GM23338 (cell line): Measurements from ENCODE around the gene CDK5RAP1. TPM values are rescaled to one million over a fixed set of nuclear protein-coding genes. Genes with fewer than 3 reads are reported as not detected.

ENCODE experiments used
- ATAC-seq: fragments of 200-7000 bp; cut with Tn5 transposase; 3 replicates; pipeline ENCODE4 v1.9.1; 2020
- DNase-seq: peaks from one replicate; pipeline ENCODE4 v3.0.0-alpha.2; 2015; ENCODE audit warnings: low spot score
- H2AFZ ChIP-seq: fragments of 200-600 bp; sonication (generic); 2 replicates; pipeline ENCODE4 v1.8.0; 2016; ENCODE audit warnings: antibody characterized with exemption, mild to moderate bottlenecking, moderate library complexity
- H3F3A ChIP-seq: fragments of 200-600 bp; sonication (generic); replicated peaks from 2 replicates; pipeline ENCODE4 v1.8.0; 2017; ENCODE audit warnings: antibody characterized with exemption, mixed run types, low read depth
- H3K27ac ChIP-seq: fragments of 200-600 bp; sonication (generic); 2 replicates; pipeline ENCODE4 v1.6.1; 2016; ENCODE audit warnings: low read depth
- H3K27me3 ChIP-seq: fragments of 200-600 bp; sonication (generic); 2 replicates; pipeline ENCODE4 v1.8.0; 2016; ENCODE audit warnings: mild to moderate bottlenecking, mixed run types, moderate library complexity; ENCODE audit not compliant: insufficient read depth
- H3K36me3 ChIP-seq: fragments of 200-600 bp; sonication (generic); 2 replicates; pipeline ENCODE4 v1.8.0; 2016; ENCODE audit warnings: mild to moderate bottlenecking; ENCODE audit not compliant: insufficient read depth
- H3K4me1 ChIP-seq: fragments of 200-600 bp; sonication (generic); 2 replicates; pipeline ENCODE4 v1.8.0; 2016; ENCODE audit warnings: mild to moderate bottlenecking, moderate library complexity; ENCODE audit not compliant: insufficient read depth
- H3K4me2 ChIP-seq: fragments of 200-600 bp; sonication (generic); 2 replicates; pipeline ENCODE4 v1.7.1; 2017; ENCODE audit warnings: mixed run types
- H3K4me3 ChIP-seq: fragments of 200-600 bp; sonication (generic); 2 replicates; pipeline ENCODE4 v1.6.1; 2016; ENCODE audit warnings: mixed run types
- H3K79me2 ChIP-seq: fragments of 200-600 bp; sonication (generic); replicated peaks from 2 replicates; pipeline ENCODE4 v1.8.0; 2017; ENCODE audit warnings: mild to moderate bottlenecking; ENCODE audit not compliant: insufficient read depth
- H3K9me2 ChIP-seq: fragments of 200-600 bp; sonication (generic); 2 replicates; pipeline ENCODE4 v1.8.0; 2017; ENCODE audit not compliant: insufficient read depth
- H4K20me1 ChIP-seq: fragments of 200-600 bp; sonication (generic); replicated peaks from 2 replicates; pipeline ENCODE4 v1.8.0; 2017; ENCODE audit warnings: mild to moderate bottlenecking; ENCODE audit not compliant: insufficient read depth
- H3K27ac Mint-ChIP-seq: 2 replicates; pipeline ENCODE4 v1.8.0; 2020; ENCODE audit warnings: inconsistent platforms, mild to moderate bottlenecking, moderate library complexity, mixed read lengths
- H3K27me3 Mint-ChIP-seq: 3 replicates; pipeline ENCODE4 v1.8.0; 2022; ENCODE audit warnings: low read depth, mild to moderate bottlenecking, moderate library complexity, mixed read lengths, inconsistent platforms; ENCODE audit not compliant: insufficient read depth, poor library complexity
- H3K36me3 Mint-ChIP-seq: 3 replicates; pipeline ENCODE4 v1.8.0; 2021; ENCODE audit warnings: low read depth, mild to moderate bottlenecking, inconsistent platforms, moderate library complexity, mixed read lengths
- H3K4me1 Mint-ChIP-seq: 3 replicates; pipeline ENCODE4 v1.8.0; 2020; ENCODE audit warnings: mild to moderate bottlenecking, inconsistent platforms, mixed read lengths
- H3K4me3 Mint-ChIP-seq: 3 replicates; pipeline ENCODE4 v1.8.0; 2021; ENCODE audit warnings: moderate library complexity, mild to moderate bottlenecking, inconsistent platforms, mixed read lengths
- H3K9me3 Mint-ChIP-seq: 3 replicates; pipeline ENCODE4 v1.8.0; 2020; ENCODE audit warnings: moderate library complexity, mild to moderate bottlenecking, inconsistent platforms, mixed read lengths
- CREB1 ChIP-seq: fragments of 250-450 bp; sonication (Bioruptor Pico); IDR thresholded peaks from 2 replicates; pipeline ENCODE4 v1.5.0; 2020; ENCODE audit warnings: low read depth, mild to moderate bottlenecking, moderate library complexity
- ETS1 ChIP-seq: IDR thresholded peaks from 2 replicates; pipeline ENCODE4 v1.6.1; 2016; ENCODE audit warnings: antibody characterized with exemption
- EZH2 ChIP-seq: fragments of 200-600 bp; sonication (generic); IDR thresholded peaks from one replicate; pipeline ENCODE4 v1.8.0; 2017; ENCODE audit warnings: antibody characterized with exemption, mild to moderate bottlenecking, low read depth; ENCODE audit not compliant: unreplicated experiment
- JUNB ChIP-seq: IDR thresholded peaks from one replicate; pipeline ENCODE4 v1.6.1; 2016; ENCODE audit warnings: antibody characterized with exemption; ENCODE audit not compliant: unreplicated experiment
- NANOG ChIP-seq: IDR thresholded peaks from 2 replicates; pipeline ENCODE4 v1.6.1; 2016; ENCODE audit warnings: antibody characterized with exemption, borderline replicate concordance
- POLR2AphosphoS5 ChIP-seq: IDR thresholded peaks from 2 replicates; pipeline ENCODE4 v1.6.1; 2016; ENCODE audit warnings: antibody characterized with exemption, low read depth
- REST ChIP-seq: IDR thresholded peaks from one replicate; pipeline ENCODE4 v1.6.1; 2018; ENCODE audit warnings: antibody characterized with exemption; ENCODE audit not compliant: unreplicated experiment
- STAT1 ChIP-seq: IDR thresholded peaks from one replicate; pipeline ENCODE4 v1.6.1; 2016; ENCODE audit warnings: antibody characterized with exemption; ENCODE audit not compliant: unreplicated experiment
- ZNF114 ChIP-seq: fragments of 250-450 bp; sonication (Bioruptor Pico); IDR thresholded peaks from 2 replicates; pipeline ENCODE4 v1.5.0; 2020; ENCODE audit warnings: mild to moderate bottlenecking, moderate library complexity
- ZNF331 ChIP-seq: fragments of 250-450 bp; sonication (Bioruptor Pico); IDR thresholded peaks from 2 replicates; pipeline ENCODE4 v1.5.0; 2020; ENCODE audit warnings: low read depth, mild to moderate bottlenecking, moderate library complexity
- polyA plus RNA-seq: library from polyadenylated mRNA; unstranded; fragments of >200 nt; fragmentation: Nextera tagmentation; extraction: Ambion mirVana; gene quantifications from 2 replicates; pipeline ENCODE4 v1.2.1, GENCODE V29; 2016
- total RNA-seq: library from RNA; depleted of rRNA; stranded (reverse); fragments of >200 nt; shearing (Covaris generic); gene quantifications from 2 replicates; pipeline ENCODE4 v1.2.3, GENCODE V29; 2014
- TF ChIP-seq, protein P1 (sequence below): fragments of 250-450 bp; sonication (Bioruptor Pico); IDR thresholded peaks from 2 replicates; pipeline ENCODE4 v1.5.0; 2020; ENCODE audit warnings: mild to moderate bottlenecking, moderate library complexity

CDK5RAP1 gene
- total and polyA plus RNA-seq, 2 experiments from 2014 or later = 33.8 to 38.1 TPM

- TF ChIP-seq, protein P1, sequence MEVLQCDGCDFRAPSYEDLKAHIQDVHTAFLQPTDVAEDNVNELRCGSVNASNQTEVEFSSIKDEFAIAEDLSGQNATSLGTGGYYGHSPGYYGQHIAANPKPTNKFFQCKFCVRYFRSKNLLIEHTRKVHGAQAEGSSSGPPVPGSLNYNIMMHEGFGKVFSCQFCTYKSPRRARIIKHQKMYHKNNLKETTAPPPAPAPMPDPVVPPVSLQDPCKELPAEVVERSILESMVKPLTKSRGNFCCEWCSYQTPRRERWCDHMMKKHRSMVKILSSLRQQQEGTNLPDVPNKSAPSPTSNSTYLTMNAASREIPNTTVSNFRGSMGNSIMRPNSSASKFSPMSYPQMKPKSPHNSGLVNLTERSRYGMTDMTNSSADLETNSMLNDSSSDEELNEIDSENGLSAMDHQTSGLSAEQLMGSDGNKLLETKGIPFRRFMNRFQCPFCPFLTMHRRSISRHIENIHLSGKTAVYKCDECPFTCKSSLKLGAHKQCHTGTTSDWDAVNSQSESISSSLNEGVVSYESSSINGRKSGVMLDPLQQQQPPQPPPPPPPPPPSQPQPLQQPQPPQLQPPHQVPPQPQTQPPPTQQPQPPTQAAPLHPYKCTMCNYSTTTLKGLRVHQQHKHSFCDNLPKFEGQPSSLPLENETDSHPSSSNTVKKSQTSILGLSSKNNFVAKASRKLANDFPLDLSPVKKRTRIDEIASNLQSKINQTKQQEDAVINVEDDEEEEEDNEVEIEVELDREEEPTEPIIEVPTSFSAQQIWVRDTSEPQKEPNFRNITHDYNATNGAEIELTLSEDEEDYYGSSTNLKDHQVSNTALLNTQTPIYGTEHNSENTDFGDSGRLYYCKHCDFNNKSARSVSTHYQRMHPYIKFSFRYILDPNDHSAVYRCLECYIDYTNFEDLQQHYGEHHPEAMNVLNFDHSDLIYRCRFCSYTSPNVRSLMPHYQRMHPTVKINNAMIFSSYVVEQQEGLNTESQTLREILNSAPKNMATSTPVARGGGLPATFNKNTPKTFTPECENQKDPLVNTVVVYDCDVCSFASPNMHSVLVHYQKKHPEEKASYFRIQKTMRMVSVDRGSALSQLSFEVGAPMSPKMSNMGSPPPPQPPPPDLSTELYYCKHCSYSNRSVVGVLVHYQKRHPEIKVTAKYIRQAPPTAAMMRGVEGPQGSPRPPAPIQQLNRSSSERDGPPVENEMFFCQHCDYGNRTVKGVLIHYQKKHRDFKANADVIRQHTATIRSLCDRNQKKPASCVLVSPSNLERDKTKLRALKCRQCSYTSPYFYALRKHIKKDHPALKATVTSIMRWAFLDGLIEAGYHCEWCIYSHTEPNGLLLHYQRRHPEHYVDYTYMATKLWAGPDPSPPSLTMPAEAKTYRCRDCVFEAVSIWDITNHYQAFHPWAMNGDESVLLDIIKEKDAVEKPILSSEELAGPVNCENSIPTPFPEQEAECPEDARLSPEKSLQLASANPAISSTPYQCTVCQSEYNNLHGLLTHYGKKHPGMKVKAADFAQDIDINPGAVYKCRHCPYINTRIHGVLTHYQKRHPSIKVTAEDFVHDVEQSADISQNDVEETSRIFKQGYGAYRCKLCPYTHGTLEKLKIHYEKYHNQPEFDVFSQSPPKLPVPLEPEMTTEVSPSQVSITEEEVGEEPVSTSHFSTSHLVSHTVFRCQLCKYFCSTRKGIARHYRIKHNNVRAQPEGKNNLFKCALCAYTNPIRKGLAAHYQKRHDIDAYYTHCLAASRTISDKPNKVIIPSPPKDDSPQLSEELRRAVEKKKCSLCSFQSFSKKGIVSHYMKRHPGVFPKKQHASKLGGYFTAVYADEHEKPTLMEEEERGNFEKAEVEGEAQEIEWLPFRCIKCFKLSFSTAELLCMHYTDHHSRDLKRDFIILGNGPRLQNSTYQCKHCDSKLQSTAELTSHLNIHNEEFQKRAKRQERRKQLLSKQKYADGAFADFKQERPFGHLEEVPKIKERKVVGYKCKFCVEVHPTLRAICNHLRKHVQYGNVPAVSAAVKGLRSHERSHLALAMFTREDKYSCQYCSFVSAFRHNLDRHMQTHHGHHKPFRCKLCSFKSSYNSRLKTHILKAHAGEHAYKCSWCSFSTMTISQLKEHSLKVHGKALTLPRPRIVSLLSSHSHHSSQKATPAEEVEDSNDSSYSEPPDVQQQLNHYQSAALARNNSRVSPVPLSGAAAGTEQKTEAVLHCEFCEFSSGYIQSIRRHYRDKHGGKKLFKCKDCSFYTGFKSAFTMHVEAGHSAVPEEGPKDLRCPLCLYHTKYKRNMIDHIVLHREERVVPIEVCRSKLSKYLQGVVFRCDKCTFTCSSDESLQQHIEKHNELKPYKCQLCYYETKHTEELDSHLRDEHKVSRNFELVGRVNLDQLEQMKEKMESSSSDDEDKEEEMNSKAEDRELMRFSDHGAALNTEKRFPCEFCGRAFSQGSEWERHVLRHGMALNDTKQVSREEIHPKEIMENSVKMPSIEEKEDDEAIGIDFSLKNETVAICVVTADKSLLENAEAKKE (CRISPR knock-in tag) = no peak
- TF ChIP-seq STAT1 (no peak), JUNB (no peak), POLR2AphosphoS5 (no peak), ZNF114 (CRISPR knock-in tag) (no peak), ETS1 (no peak), EZH2 (no peak)
These were observed 90.9 kb downstream of the CDK5RAP1 start (continued) for GRCh38 chr20:33310327-33310899.

DNA sequence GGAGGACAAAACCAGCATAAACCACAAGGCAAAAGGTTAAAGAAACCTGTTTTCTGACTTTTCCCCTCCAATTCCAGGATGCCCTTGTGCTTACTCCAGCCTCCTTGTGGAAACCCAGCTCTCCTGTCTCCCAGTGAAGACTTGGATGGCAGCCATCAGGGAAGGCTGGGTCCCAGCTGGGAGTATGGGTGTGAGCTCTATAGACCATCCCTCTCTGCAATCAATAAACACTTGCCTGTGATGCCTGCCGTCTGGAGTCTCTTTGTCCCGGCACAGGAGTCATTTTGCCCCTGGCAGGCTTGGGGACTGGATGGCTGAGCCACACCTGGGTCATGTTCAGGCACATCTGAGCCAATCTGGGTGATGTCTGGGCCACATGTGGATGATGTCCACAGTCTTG is 91.7 kb downstream of the CDK5RAP1 start:
- H3K4me1 Mint-ChIP-seq = no peaks in the 10 kb centered on the region
- no peaks in the 10 kb centered on the region for H3K27me3 Mint-ChIP-seq
- Histone ChIP-seq H4K20me1 (no peaks in the 10 kb centered on the region), H3K27me3 (no peaks in the 10 kb centered on the region), H3K36me3 (no peaks in the 10 kb centered on the region), H3K79me2 (no peaks in the 10 kb centered on the region), H3K4me1 (no peaks in the 10 kb centered on the region), H3K4me2 (no peak overlapping the region), H3F3A (no peaks in the 10 kb centered on the region), H3K4me3 (no peak overlapping the region), H3K9me2 (no peaks in the 10 kb centered on the region), H3K27ac (no peak overlapping the region), H2AFZ (no peak overlapping the region)
- ATAC-seq = no peak
- no peaks in the 10 kb centered on the region; the same call in 2 of the 3 replicates for H3K9me3 Mint-ChIP-seq
- no peak overlapping the region for H3K27ac Mint-ChIP-seq
- no peak overlapping the region for H3K4me3 Mint-ChIP-seq
- no peak for DNase-seq
- H3K36me3 Mint-ChIP-seq = no peaks in the 10 kb centered on the region
- no peak for TF ChIP-seq REST
- no peak for TF ChIP-seq EZH2
- no peak for TF ChIP-seq STAT1
- no peak for TF ChIP-seq JUNB
- no peak for TF ChIP-seq NANOG
- TF ChIP-seq CREB1 (CRISPR knock-in tag) = no peak
- no peak for TF ChIP-seq POLR2AphosphoS5
- TF ChIP-seq ZNF331 (CRISPR knock-in tag) = no peak
- TF ChIP-seq ETS1 = no peak
